ENCODE data around the gene MACROD1. TPM values are rescaled to one million over a fixed set of nuclear protein-coding genes. Genes with fewer than 3 reads are reported as not detected.

MACROD1 gene
- total RNA-seq: 12.3 and 23.5 TPM in 2 replicates

DNA sequence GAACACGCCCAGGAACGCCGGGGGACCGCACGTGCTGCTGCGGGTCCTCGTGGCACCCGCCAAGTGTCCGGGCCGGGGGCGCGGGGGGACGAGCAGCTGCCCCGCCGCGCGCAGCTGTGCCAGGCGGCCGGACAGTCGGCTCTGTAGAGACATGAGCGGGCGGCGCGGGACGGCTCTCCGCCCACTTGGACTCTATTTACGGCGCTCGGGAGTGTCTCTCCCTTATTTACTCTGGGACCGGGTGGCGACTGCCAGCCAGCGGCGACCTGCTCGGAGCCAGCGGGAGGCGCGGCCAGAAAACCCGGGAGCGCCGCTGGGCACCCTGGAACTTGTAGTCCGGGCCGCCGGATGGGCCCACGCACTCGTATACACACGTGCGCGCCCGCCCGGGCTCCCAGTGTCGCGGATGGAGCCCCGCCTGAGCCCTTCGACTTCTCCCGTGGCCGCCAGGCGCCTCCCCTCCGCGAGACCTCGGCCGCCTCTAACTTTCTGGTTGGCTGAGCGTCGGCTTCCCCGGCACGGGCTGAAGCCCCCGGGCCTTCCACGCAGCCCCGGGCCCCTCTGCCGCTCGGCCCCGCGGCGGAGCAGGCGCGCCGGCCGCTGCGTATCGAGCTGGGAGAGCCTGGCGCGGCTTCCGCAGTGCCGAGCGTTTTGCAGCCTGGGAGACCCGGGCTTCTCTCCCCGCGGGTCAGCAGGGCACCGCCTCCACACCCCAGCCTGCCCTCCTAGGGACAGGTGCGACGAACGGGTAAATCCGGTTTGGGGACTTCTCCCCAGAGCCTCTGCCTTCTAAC, at the start of gene MACROD1:
Gene MACROD1 (minus strand): TSS at position 272 of the 794 bp plus-strand sequence. CDS start 119 bp downstream, at position 153.
- DNase-seq (ENCODE audit: low read depth): peak; percentile 21
- Histone ChIP-seq H3K36me3 (ENCODE audit: control insufficient read depth, insufficient read depth, low read length) (no peaks in the 10 kb centered on the region), H3K27me3 (ENCODE audit: control insufficient read depth, insufficient read depth, low read length) (no peaks in the 10 kb centered on the region), H3K4me3 (ENCODE audit: low read depth, low read length) (peak within 1 kb of the TSS; percentile 63)
- TF ChIP-seq CTCF (IDR thresholded peaks at IDR 0.05; ENCODE audit: insufficient read depth, low read length, poor library complexity, severe bottlenecking): no peak

- Histone ChIP-seq H3K27me3 (ENCODE audit: control insufficient read depth, insufficient read depth, low read length) (no peaks in the 10 kb centered on the region), H3K36me3 (ENCODE audit: control insufficient read depth, insufficient read depth, low read length) (no peaks in the 10 kb centered on the region), H3K4me3 (ENCODE audit: low read depth, low read length) (no peak overlapping the region)
- TF ChIP-seq CTCF (IDR thresholded peaks at IDR 0.05; ENCODE audit: insufficient read depth, low read length, poor library complexity, severe bottlenecking): no peak
- no peak for DNase-seq (ENCODE audit: low read depth)
These were observed 45.4 kb upstream of the MACROD1 start for GRCh38 chr11:64211181-64211872.

GRCh38 chr11:64210301-64211020, 44.5 kb upstream of the MACROD1 start:
- no peak for DNase-seq (ENCODE audit: low read depth)
- no peaks in the 10 kb centered on the region for H3K27me3 ChIP-seq (ENCODE audit: control insufficient read depth, insufficient read depth, low read length)
- no peak overlapping the region for H3K4me3 ChIP-seq (ENCODE audit: low read depth, low read length)
- TF ChIP-seq CTCF (IDR thresholded peaks at IDR 0.05; ENCODE audit: insufficient read depth, low read length, poor library complexity, severe bottlenecking): no peak
- peaks cover 2% of the 10 kb centered on the region for H3K36me3 ChIP-seq (ENCODE audit: control insufficient read depth, insufficient read depth, low read length)

- no peak for TF ChIP-seq CTCF (IDR thresholded peaks at IDR 0.05; ENCODE audit: insufficient read depth, low read length, poor library complexity, severe bottlenecking)
- Histone ChIP-seq H3K4me3 (ENCODE audit: low read depth, low read length) (no peak overlapping the region), H3K27me3 (ENCODE audit: control insufficient read depth, insufficient read depth, low read length) (no peaks in the 10 kb centered on the region), H3K36me3 (ENCODE audit: control insufficient read depth, insufficient read depth, low read length) (peaks cover 2% of the 10 kb centered on the region)
- no peak for DNase-seq (ENCODE audit: low read depth)
These were observed 43.6 kb upstream of the MACROD1 start for GRCh38 chr11:64209563-64209843.

DNA sequence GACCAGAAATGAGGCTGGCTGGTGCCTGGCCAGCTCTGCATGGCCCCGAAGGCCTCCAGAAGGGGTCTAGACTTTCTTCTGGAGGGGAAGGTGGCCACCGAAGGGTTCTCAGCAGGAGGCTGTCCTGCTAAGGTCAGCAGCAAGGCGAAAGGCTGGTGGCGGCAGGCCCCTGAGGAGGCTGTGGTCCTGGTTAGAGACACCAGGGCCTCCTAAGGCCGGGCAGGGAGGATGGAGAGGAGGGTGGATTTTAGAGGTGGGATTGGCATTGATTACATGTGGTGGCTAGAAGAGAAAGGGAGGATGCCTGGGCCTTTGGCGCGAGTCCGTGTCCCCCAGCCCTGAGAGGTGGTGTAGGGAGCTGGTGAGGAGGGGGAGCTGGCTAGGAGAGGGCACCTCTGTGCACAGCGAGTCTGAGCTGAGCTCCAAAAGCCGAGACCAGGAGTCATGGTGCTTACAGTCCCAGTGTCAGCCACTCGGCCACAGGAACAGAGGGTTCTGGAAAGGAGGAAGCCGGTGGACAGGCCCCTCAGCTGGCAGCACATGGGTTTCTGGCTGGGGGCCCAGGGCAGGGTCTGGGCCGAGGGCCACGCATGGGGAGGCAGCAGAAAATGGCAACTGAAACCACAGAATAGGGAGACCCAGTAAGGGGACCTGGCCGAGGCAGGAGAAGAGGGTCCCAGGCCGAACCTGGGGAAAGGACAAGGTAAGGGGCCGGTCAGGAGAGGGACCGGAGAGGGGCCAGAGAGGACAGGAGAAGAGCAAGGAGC, 43.1 kb upstream of the MACROD1 start:
- no peaks in the 10 kb centered on the region for H3K27me3 ChIP-seq (ENCODE audit: control insufficient read depth, insufficient read depth, low read length)
- H3K36me3 ChIP-seq (ENCODE audit: control insufficient read depth, insufficient read depth, low read length): peaks cover 2% of the 10 kb centered on the region
- no peak for TF ChIP-seq CTCF (IDR thresholded peaks at IDR 0.05; ENCODE audit: insufficient read depth, low read length, poor library complexity, severe bottlenecking)
- DNase-seq (ENCODE audit: low read depth): no peak
- H3K4me3 ChIP-seq (ENCODE audit: low read depth, low read length): no peak overlapping the region

All from kidney epithelial cell (primary cell).